ENCODE results near the gene STX3. TPM values are rescaled to one million over a fixed set of nuclear protein-coding genes. Genes with fewer than 3 reads are reported as not detected.

STX3 gene
- total RNA-seq, 2 experiments from 2014 or later, result 11.7 to 12.3 TPM

- DNase-seq, result no peak
- no peaks in the 10 kb centered on the region for H3K4me1 Mint-ChIP-seq (ENCODE audit: low read depth)
- no peaks in the 10 kb centered on the region for H3K9me3 Mint-ChIP-seq
- H3K27me3 Mint-ChIP-seq, result no peaks in the 10 kb centered on the region
- H3K4me3 Mint-ChIP-seq, result no peak overlapping the region
- intact Hi-C loops (cut with micrococcal nuclease), result no loop called here
- H3K27ac Mint-ChIP-seq, result peak overlapping the region; percentile 29
- peaks cover 7% of the 10 kb centered on the region for H3K36me3 Mint-ChIP-seq
- POLR2A ChIA-PET, result no interaction called here
- CTCF ChIA-PET, result interaction anchor here (0.6 to 8.2 kb wide), 17 partner anchors 8 to 330 kb away, joined by 3 to 132 read pairs (median 4); partner anchors contain the start of genes MRPL16, PATL1 and STX3
These were observed 46.1 kb downstream of the STX3 start for GRCh38 chr11:59801160-59801706.

DNA sequence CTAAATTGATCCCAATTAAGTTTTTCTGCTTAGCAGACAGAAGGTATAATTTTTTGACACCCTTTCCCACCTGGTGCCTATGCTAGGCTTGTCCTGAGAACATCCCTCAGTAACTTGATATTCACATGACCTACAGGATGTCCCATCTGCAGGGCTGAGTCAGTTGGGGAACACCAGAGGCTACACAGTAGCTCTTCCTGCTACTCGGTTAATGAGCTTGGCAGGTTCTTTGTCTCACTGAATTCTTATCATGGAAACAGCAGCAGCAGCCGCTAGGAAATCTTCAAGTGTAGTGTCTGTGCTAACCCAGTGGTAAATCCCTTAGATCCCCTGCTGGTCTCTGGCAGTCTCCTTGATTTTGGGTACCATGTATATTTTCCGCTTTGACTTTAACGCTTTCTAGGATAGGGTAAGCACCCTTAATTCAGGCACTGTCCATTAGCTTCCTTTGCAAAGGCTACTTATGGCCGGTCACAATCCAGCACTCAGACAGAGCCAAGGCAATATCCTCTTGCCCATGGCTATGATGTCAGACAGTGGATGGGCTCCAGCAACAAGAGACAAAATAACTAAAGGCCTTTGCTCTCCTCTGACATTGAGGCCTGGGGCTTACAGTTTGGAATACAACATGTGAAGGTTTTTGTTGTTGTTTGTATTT, 46.9 kb downstream of the STX3 start:
- POLR2A ChIA-PET, result no interaction called here
- intact Hi-C loops (cut with micrococcal nuclease), result loop anchor here (1.0 kb wide), 2 partner anchors 48 to 265 kb away; no protein-coding TSS in a partner anchor
- Mint-ChIP-seq H3K27ac (no peak overlapping the region), H3K36me3 (peaks cover 15% of the 10 kb centered on the region), H3K4me3 (no peak overlapping the region), H3K4me1 (ENCODE audit: low read depth) (no peaks in the 10 kb centered on the region), H3K9me3 (no peaks in the 10 kb centered on the region), H3K27me3 (no peaks in the 10 kb centered on the region)
- CTCF ChIA-PET, result interaction anchor here (0.6 to 8.2 kb wide), 19 partner anchors 8 to 329 kb away, joined by 3 to 132 read pairs (median 4); partner anchors contain the start of genes MRPL16, PATL1 and STX3
- DNase-seq, result no peak

- POLR2A ChIA-PET, result no interaction called here
- peaks cover 15% of the 10 kb centered on the region for H3K36me3 Mint-ChIP-seq
- no peaks in the 10 kb centered on the region for H3K27me3 Mint-ChIP-seq
These were observed 47.5 kb downstream of the STX3 start for GRCh38 chr11:59802639-59803176.

DNA sequence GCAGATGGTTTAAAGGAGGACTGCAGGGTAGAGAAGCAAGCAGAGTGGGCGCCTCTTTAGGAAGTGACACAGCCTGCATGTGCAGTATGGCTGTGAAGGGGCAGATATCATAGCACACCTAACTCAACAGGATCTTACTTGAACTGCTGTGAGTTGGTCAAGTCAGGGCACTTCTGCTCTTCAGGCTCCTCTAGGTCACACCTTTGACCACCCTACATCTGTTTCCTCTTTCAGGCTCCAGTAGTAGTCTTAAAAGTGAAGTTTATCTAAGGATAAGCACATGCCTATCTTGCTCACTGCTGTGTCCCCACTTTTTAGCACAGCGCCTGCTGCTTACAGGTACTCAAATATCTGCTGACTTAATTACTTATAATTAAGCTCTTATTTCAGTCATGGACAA, 48.9 kb downstream of the STX3 start:
- ChIA-PET CTCF (interaction anchor here (0.6 to 8.2 kb wide), 3 partner anchors 9 to 115 kb away, joined by 3 to 132 read pairs (median 3); partner anchors contain the start of gene STX3), POLR2A (no interaction called here)
- no peak for DNase-seq
- intact Hi-C loops (cut with micrococcal nuclease), result no loop called here
- H3K9me3 Mint-ChIP-seq, result no peaks in the 10 kb centered on the region
- H3K27ac Mint-ChIP-seq, result no peak overlapping the region
- H3K27me3 Mint-ChIP-seq, result no peaks in the 10 kb centered on the region
- no peak overlapping the region for H3K4me3 Mint-ChIP-seq
- H3K4me1 Mint-ChIP-seq (ENCODE audit: low read depth), result peaks cover 5% of the 10 kb centered on the region
- peaks cover 18% of the 10 kb centered on the region for H3K36me3 Mint-ChIP-seq

More at GRCh38 chr11:59802639-59803176, 47.5 kb downstream of the STX3 start:
- Mint-ChIP-seq H3K4me1 (ENCODE audit: low read depth) (no peaks in the 10 kb centered on the region), H3K9me3 (no peaks in the 10 kb centered on the region), H3K4me3 (no peak overlapping the region), H3K27ac (no peak overlapping the region)
- DNase-seq, result peak; percentile 31
- intact Hi-C loops (cut with micrococcal nuclease), result loop anchor here (1.0 kb wide), 2 partner anchors 48 to 265 kb away; no protein-coding TSS in a partner anchor
- CTCF ChIA-PET, result interaction anchor here (0.6 to 8.2 kb wide), 8 partner anchors 12 to 199 kb away, joined by 3 to 132 read pairs (median 4); partner anchors contain the start of gene STX3

- CTCF ChIA-PET, result interaction anchor here (0.6 to 5.9 kb wide), 3 partner anchors 53 to 258 kb away, joined by 3 to 54 read pairs (median 3); partner anchors contain the start of gene STX3
- Mint-ChIP-seq H3K27ac (no peak overlapping the region), H3K4me1 (ENCODE audit: low read depth) (peaks cover 16% of the 10 kb centered on the region), H3K27me3 (no peaks in the 10 kb centered on the region), H3K9me3 (no peaks in the 10 kb centered on the region), H3K4me3 (no peak overlapping the region), H3K36me3 (peaks cover 20% of the 10 kb centered on the region)
- POLR2A ChIA-PET, result no interaction called here
- intact Hi-C loops (cut with micrococcal nuclease), result no loop called here
- no peak for DNase-seq
These were observed 52.0 kb downstream of the STX3 start for GRCh38 chr11:59807047-59807610.

GRCh38 chr11:59810189-59810910, 55.2 kb downstream of the STX3 start, which contains the start of gene MRPL16:
MRPL16 (minus strand) TSS chr11:59810778; CDS start chr11:59810658, 120 bp downstream.
- ChIA-PET CTCF (interaction anchor here (0.9 to 5.9 kb wide), 5 partner anchors 9 to 109 kb away, joined by 3 to 54 read pairs (median 6); partner anchors contain the start of gene STX3), POLR2A (no interaction called here)
- Mint-ChIP-seq H3K4me1 (ENCODE audit: low read depth) (peaks cover 20% of the 10 kb centered on the region), H3K27ac (peak within 1 kb of the TSS; percentile 86), H3K4me3 (peak within 1 kb of the TSS; percentile 90), H3K36me3 (peaks cover 17% of the 10 kb centered on the region), H3K27me3 (no peaks in the 10 kb centered on the region), H3K9me3 (no peaks in the 10 kb centered on the region)
- DNase-seq, result peak; percentile 95
- intact Hi-C loops (cut with micrococcal nuclease), result loop anchor here (1.0 to 5.0 kb wide), 5 partner anchors 54 to 258 kb away; partner anchors contain the start of genes OSBP and PATL1

- POLR2A ChIA-PET, result no interaction called here
- CTCF ChIA-PET, result interaction anchor here (0.9 to 5.9 kb wide), 5 partner anchors 9 to 108 kb away, joined by 3 to 54 read pairs (median 6); partner anchors contain the start of gene STX3
These were observed 55.7 kb downstream of the STX3 start for GRCh38 chr11:59810911-59811259.

GRCh38 chr11:59812220-59812619, 57.0 kb downstream of the STX3 start:
- Mint-ChIP-seq H3K27me3 (no peaks in the 10 kb centered on the region), H3K27ac (no peak overlapping the region), H3K36me3 (peaks cover 7% of the 10 kb centered on the region), H3K4me3 (no peak overlapping the region), H3K4me1 (ENCODE audit: low read depth) (peaks cover 20% of the 10 kb centered on the region), H3K9me3 (no peaks in the 10 kb centered on the region)
- intact Hi-C loops (cut with micrococcal nuclease), result loop anchor here (5.0 kb wide), 2 partner anchors 195 to 260 kb away; partner anchors contain the start of gene OSBP
- DNase-seq, result no peak
- CTCF ChIA-PET, result interaction anchor here (0.6 to 5.9 kb wide), 2 partner anchors 58 to 90 kb away, joined by 5 to 54 read pairs; partner anchors contain the start of gene STX3
- POLR2A ChIA-PET, result no interaction called here

More at GRCh38 chr11:59810911-59811259, 55.7 kb downstream of the STX3 start:
- Mint-ChIP-seq H3K9me3 (no peaks in the 10 kb centered on the region), H3K27me3 (no peaks in the 10 kb centered on the region), H3K27ac (peak overlapping the region; percentile 86), H3K4me3 (peak overlapping the region; percentile 90), H3K36me3 (peaks cover 16% of the 10 kb centered on the region), H3K4me1 (ENCODE audit: low read depth) (peaks cover 20% of the 10 kb centered on the region)
- DNase-seq, result no peak
- intact Hi-C loops (cut with micrococcal nuclease), result loop anchor here (1.0 to 5.0 kb wide), 5 partner anchors 54 to 259 kb away; partner anchors contain the start of genes OSBP and PATL1

- no peaks in the 10 kb centered on the region for H3K9me3 Mint-ChIP-seq
- H3K36me3 Mint-ChIP-seq, result peaks cover 3% of the 10 kb centered on the region
- CTCF ChIA-PET, result interaction anchor here (0.6 kb wide), 1 partner anchor 12 kb away, joined by 3 read pairs; no protein-coding TSS in a partner anchor
- H3K4me3 Mint-ChIP-seq, result no peak overlapping the region
- intact Hi-C loops (cut with micrococcal nuclease), result loop anchor here (5.0 kb wide), 2 partner anchors 196 to 261 kb away; partner anchors contain the start of gene OSBP
- no peak for DNase-seq
- H3K27ac Mint-ChIP-seq, result no peak overlapping the region
- peaks cover 20% of the 10 kb centered on the region for H3K4me1 Mint-ChIP-seq (ENCODE audit: low read depth)
- POLR2A ChIA-PET, result no interaction called here
- no peaks in the 10 kb centered on the region for H3K27me3 Mint-ChIP-seq
These were observed 58.2 kb downstream of the STX3 start for GRCh38 chr11:59813364-59813763.

GRCh38 chr11:59814021-59814420, 58.8 kb downstream of the STX3 start:
- ChIA-PET CTCF (interaction anchor here (0.6 kb wide), 1 partner anchor 12 kb away, joined by 3 read pairs; no protein-coding TSS in a partner anchor), POLR2A (no interaction called here)
- H3K27ac Mint-ChIP-seq, result peak overlapping the region; percentile 25
- peaks cover 2% of the 10 kb centered on the region for H3K36me3 Mint-ChIP-seq
- H3K9me3 Mint-ChIP-seq, result no peaks in the 10 kb centered on the region
- no peaks in the 10 kb centered on the region for H3K27me3 Mint-ChIP-seq
- intact Hi-C loops (cut with micrococcal nuclease), result loop anchor here (5.0 kb wide), 2 partner anchors 197 to 262 kb away; partner anchors contain the start of gene OSBP
- peak overlapping the region; percentile 35 for H3K4me3 Mint-ChIP-seq
- H3K4me1 Mint-ChIP-seq (ENCODE audit: low read depth), result peaks cover 19% of the 10 kb centered on the region
- no peak for DNase-seq

GRCh38 chr11:59815754-59816153, 60.6 kb downstream of the STX3 start:
- ChIA-PET POLR2A (no interaction called here), CTCF (no interaction called here)
- no peak overlapping the region for H3K27ac Mint-ChIP-seq
- intact Hi-C loops (cut with micrococcal nuclease), result no loop called here
- peaks cover 12% of the 10 kb centered on the region for H3K4me1 Mint-ChIP-seq (ENCODE audit: low read depth)
- H3K27me3 Mint-ChIP-seq, result no peaks in the 10 kb centered on the region
- no peaks in the 10 kb centered on the region for H3K36me3 Mint-ChIP-seq
- no peak overlapping the region for H3K4me3 Mint-ChIP-seq
- H3K9me3 Mint-ChIP-seq, result no peaks in the 10 kb centered on the region
- DNase-seq, result no peak

All from activated CD4-positive, alpha-beta memory T cell treated with anti-CD3 and anti-CD28 coated beads for 36 hours (primary cell).